Fibroblast of skin of abdomen (primary cell): ENCODE results near the gene STK32A.

Source experiments
- DNase-seq: peaks from one replicate; pipeline ENCODE4 v3.0.0-alpha.2; 2013

STK32A gene

DNA sequence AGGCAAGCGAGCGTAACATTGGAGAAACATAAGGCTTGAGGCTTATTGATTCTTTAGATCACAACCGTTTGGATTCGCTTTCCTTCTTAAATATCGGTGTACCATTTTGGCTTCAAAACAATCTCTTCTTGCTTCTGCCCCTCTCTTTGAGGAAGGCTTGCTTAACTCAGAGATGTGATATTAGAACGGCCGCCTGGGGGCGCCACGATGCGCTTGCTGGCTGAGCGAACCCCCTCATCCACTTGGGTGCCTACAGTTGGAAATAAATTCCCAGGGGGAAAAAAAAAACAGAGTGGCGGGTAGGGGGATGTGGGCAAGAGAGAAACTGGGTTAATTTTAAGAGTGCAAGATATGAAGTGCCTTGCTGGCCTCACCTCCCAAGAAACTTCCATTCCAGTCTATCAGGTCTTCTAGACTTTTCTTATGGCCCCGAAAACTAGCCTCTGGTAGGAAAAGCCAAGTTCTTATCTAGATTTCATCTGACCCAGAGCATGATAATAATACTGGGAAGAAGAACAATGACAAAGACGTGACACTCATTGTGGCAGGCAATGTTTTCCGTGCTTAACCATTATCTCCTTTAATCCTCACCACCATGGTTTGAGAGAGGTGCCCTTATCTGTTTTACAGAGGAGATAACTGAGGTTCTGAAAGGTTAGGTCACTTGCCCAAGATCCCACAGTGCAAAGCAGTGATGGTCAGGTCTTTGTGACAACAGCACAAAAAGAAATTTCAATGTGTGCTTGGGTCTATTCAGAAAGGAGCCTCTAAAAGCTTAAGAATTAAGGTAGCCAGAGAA, 159.2 kb downstream of the STK32A start:
- no peak for DNase-seq

DNA sequence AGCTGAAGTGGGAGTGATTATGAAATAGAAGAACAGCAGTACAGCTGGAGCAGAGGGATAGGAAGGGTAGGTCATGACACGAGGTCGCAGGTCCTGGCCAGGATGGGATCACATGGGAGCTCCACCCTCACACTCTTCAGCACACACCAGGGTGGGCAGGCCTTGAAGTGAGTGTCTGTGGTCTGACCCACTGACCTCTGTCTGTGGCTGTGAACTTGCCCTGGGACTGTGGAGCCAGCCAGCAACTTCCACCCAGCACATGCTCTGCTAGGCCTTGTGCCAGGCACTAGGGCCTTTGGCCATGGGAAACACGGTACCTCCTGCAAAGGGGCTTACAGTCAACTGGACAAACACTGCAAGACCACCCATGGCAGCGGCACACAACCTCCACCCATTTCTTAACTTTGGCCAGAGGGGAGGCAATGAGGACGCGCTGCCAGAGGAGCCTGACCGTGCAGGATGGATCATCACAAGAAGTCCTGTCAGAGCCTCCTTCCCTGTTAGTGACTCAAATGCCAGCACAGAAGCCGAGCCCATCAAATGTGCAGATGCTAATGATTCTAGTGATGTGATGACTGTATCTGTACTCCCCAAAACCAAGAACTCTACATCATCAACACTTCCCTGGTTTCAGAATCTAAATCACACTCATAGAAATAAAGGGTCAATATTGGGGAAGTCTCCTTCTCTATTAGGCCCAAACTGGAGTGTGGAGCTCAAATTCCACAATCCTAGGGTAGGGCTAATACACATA, 161.4 kb downstream of the STK32A start:
- no peak for DNase-seq

DNA sequence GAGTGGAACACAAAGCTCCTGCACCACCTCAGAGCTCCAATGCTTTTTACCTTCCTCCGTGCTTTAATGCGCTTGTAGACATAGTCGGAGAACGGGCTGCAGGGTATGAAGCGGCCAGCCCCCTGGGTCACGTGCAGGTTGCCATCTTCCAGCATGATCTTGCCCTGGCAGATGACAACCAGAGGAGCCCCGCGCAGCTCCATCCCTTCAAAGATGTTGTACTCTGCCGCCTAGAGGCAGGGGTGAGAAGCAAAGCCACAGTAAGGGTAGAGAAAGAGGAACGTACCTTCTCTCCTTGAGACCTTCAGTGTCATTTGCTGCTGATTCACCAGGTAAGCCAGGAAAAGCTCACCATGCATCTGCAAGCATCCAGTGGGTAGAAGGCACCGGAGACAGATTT, 162.8 kb downstream of the STK32A start:
- DNase-seq = no peak

DNA sequence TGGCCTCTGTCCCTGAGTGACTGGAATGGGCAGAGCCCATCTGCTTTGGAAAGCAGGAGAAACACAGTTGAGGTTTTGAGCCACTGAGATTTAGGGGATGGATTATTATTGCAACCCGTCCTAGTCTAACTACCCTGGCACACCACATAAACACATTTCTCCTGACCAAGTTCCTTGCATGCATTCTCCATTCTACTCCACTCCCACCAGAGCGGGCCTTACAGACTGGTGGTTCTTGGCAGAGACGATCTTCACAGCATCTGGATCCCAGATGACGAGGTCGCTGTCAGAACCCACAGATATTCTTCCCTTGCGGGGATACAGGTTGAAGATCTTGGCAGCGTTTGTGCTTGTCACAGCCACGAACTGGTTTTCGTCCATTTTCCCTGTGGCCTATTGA, 164.0 kb downstream of the STK32A start:
- DNase-seq = peak; percentile 81

DNA sequence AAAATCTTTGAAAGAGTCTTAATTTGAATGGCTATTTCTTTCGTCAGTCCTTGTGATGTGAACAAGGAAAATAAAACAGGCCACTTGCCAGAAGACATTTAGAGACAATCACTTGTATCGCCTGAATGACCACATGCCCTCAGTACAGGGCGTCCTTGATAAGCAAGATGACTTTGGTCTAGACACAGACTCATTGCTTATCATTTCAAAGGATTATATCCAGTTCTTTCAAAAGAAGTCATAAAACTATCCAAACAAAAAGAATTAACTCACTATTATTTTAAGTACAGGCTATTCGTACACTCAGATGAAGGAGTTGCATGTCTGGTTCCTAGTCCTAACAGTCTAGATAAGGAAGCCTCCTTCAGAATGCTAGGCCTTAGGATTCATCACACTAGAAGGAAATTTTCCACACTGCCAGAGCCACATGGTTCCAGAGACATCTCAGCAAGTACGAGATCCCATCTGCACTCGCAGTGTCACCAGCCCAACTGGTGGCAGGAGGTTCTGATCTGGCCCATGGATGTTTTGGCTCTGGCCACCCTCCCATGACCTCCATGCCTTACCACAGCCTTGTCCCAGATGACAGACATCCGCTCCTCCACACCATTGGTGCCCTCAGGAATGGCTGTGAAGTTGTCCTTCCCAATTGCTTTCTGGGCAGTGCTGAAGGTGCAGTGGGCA, 165.4 kb downstream of the STK32A start:
- no peak for DNase-seq

DNA sequence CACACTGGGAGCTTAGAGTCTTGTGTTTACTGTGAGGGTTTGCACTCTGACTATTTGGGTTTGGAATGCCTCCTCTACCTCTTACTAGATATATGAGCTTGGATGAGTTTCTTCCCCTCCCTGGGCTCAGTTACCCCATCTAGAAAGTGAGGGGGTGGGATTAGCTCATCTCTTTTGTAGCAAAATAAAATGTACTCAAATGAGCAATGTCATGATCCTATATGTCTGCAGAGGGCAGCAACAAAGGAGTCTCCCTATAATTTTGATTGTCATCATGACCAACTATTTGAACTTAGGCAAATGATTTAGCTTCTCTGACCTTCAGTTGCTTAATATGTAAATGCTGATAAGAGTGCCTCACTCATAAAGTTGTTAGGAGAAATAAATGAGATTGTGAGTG, 166.1 kb downstream of the STK32A start:
- no peak for DNase-seq

DNA sequence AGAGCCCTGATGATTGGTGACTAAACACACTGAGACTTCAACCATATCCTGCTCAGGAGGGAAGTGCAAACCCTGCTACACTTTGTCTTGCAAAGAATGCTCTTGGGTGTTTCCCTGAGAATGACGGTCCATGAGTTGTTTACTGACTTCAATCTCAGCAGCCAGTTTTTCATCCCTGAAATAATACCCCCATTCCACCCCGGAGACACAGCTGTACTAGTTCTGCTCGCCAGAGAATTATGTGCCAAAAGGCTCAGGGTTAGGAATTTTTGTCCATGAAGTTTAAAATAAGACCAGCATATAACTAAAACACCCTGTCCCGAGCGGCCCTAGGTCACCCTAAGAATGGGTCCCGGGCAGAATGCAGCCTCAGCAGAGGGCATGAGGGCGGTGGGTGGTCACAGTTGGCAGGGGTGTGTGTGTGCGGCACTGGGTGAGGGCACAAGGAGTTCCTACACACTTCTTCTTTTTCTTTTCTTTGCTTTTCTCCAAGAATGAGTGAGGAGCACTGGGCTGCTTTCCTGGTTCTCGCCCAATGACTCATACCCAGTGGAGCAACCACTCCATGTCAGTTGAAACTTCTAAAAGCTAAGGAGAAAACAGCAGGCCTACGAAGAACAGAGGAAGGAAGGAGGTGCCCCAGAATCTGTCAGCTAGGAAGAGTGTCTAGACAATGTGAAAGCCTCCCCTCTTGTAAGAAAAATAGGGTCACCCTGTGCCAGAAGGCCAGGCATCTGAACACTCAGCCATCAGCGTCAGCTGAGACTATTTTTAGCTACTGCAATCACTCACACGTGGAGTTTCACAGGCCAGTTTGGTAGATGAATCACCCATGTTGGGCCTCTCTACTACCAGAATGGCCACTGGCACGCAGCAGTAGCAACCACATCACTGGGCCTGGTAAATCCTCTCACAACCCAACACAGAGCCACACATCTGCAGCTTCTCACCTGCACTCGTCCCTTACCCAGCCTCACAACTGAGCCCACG, 169.1 kb downstream of the STK32A start:
- DNase-seq = peak; percentile 96

DNA sequence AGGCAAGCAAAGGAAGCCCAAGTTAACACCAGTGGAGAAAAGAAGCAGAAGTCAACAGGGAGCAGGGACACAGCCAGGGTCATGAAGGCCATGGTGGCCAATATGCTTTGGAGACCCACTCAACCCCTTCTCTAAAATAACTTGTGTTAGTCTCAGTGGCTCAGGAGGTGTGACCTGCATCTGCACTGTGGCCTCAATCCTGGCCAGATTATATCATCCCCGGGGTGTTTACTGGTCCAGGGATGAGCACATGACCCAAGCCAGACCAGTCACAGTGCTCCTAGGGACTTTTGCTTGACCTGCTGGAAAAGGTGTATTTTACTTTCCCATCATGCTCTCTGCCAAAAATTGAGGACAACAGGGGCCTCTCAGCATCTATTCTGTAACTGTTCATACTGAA, 169.9 kb downstream of the STK32A start:
- no peak for DNase-seq

DNA sequence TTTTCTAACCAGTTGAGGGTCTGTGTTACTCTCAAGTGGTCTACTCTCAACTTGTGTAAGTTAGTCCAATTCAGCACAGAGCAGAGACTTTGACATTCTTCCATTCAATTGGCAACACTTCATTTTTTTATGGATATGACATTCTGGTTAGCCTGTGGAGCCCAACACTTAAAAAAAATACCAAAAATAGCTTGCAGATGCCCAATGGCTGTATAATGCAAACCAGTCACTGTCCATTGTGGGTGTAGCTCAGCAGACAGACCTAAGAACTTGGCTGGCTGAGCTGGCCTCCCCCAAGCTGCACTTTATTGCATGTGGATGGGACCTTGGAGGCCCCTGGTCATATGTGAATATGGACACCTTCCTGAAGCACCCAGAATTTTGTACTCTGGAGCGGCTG, 171.8 kb downstream of the STK32A start:
- peak; percentile 12 for DNase-seq

DNA sequence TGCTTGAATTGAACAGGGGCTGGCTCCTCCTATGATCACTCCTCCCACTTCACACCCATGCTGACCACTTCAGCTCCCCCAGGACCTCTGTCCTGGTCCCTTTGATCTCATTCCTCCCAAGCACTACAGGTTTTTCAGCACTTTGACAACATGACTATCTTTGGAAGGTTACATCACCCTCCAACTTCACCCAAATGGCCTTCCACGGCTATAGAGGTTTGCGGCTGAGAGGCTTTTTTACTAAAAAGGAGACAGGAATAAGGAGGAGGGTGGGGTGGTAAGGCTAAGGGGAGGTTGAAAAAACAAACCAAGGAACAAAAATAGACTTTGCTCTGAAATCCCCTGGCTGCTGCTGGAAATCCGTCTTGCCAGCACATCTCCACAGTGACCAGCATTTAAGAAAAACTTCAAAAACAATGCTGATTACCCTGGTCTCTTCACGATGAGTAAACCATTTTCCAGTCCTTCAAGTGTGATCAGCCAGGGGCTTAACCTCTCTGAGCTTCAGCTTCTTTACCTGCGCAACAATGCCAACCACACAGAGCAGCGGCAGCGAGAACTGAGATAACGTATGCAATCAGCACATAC, 172.4 kb downstream of the STK32A start:
- peak; percentile 29 for DNase-seq

DNA sequence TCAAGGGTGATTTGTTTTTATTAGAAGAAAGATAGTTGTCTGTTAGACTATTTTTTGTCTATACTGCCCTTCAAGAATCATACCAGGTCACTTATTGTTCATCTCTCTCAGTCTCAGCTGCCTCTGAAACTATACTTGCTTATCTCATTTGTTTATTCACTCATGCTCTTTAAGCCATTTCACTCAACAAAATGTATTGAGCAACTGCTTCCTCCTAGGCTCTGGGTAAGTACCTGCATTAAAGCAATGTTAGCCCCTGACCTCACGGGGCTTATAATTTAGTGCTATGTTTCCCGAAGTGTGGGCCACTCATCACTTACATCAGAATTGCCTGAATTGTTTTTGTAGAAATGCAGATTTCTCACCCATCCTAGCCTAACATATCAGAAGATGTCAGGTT, 174.2 kb downstream of the STK32A start:
- DNase-seq = no peak

DNA sequence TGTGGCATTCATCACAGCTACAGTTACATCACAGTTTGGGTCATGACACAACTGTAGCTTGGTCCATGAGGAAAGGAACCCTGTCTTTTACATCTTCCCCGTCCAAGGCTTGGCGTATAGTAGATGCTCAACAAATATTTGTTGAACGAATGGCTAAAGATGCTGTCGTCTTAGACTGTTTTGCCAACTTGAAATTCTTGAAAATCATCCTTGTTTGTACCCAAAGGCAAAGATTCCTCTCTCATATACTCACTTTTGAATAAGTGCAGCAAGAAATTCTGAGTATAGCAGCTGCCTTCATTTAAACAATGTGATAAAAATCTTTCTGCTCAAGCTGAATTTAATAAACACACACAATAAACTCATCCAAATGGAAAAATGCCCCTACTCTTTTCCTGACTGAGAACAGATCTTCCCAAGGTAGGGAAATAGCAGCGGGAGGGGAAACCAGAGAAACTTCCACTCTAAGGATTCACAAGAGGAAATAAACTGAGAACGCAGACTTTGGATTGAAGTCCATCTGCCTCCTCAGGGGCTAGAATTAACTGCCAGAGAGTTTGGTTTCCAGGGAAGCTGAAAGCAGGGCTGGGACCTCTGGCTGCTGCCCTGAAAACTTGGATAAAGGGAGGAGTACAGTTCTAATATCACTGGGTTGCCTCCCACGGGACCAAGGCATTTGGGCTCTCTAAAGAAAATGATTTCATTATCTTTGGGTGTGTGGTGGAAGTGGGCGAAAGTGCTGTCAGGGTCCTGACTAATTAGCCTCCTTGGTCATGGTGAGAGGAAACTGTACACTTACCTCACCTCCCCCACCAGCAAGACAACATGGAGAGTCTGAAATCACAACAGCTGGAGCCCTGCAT, 175.9 kb downstream of the STK32A start:
- DNase-seq = no peak

DNA sequence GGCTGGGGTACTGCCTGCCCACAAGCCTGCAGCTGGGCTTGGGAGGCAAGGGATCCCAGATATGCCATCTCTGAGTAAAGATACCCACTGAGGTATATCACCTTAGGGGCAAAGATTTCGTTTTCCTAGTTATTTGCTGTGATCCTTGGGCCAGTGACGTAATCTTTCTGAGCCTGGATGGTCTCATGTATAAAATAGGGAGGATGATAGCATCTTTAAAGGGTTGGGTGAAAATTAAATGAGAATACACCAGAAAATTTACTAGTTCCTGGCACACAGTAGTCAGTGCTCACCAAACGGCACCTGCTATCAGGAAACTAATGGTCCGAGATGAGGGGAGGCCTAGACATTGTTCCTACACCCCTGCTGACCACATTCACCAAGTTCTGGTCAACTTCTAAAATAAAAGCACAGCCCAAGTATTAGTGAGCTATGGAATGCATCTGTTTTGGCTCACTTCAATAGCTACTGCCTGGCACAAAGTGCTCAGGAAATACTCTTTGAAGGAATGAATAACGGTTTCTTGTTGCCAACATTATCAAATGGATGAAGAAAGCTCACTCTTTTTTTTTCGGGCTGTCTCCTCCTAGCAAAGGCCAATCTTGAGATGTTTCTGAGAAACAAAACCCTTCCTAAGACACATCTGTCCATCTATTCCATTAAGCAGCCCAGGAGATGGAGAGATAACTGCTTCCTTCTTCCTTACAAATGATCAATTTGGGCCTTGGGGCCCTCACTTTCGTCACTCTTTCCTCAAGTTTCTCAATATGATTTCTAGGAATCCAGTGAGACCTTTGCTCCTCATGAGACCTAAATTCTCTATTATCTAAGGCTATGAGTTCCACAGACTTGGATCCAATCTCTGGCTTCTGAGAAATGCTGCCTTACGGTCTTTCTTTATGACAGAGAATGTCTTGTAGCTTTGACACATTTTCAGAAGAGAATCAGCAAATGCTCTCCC, 176.8 kb downstream of the STK32A start:
- DNase-seq = no peak

DNA sequence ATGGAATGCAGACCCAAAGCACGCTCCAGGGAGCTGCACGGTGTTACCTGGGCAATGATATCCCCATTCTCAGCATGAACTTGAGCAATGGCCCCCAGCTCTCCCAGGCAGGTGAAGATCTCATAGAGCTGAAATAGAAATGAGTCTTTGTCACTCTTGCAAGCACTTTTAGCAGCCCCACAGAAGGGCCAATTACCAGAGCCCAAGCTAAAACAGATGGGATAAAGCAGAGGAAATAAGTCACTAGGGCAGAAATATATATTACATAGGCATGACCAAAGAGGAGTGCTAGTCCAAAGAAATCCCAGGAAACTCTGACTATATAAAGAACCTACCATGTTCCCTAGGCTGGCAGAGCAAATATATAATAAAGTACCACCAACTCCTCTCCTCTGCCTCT, 177.7 kb downstream of the STK32A start:
- DNase-seq = no peak

DNA sequence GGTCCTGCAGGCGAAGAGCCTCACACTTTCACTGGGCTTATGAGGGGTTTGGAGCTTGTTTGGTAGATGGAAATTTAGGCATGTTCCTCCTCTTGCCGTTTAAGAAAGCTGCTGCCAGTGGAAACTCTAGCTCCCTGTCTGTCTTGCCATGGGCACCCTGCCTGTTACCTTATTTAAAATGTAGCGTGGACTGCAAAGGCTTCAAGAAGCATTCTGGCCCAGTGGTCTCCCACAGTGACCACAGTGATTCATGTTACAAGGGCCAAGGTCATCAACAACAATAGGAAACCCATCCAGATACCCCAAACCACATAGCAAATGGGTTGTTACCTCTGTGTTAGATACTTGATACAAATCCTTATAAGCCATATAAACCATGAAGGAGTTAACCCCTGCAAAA, 178.4 kb downstream of the STK32A start:
- DNase-seq = no peak

DNA sequence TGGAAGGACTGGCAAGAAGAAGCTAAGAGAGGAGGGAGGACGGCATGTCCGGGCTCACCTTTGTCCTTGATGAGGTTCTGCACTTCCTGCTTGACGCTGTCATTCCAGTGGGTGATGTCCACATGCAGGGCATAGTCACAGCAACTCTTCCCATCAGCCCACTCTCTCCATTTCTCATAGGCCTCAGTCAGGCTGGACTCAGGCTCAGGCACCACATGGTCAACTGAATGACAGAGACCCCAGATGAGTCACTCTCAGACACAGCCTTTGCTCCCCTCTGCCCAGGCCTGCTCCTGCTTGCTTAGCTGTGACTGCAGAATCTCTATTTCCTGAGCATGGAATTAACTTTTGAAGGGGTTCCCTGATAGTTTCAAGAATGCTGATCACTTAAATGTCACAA, 180.8 kb downstream of the STK32A start:
- DNase-seq = no peak

DNA sequence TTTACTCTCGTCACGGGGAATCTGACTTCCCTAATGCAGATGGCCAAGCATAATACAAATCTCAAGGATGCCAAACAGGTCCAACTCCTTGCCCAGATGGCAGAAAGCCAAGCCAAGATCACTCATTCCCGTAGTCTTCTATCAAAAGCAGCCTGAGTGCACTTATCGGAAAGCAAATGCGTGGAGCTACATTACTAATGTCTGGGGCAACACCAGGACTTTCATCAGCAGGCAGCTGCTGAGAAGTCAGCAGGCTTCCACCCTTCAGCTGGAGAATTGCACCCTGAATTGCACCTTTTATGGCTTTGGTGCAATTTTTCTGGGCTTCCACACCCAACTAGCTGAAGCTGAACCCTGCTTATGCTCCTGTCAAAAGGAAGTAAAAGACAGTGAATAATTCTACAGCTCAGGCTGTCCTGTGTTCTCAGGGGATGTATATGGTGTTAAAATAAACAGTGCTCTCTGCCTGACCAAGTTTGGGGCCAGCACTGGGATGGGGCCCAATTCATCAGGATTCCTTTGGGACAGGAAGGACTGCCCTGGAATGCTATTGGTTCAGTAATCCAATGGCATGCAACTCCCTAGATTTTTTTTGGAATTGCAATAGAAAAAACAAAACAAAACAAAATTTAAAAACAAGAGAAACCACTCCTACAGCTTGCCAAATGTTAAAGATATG, 182.4 kb downstream of the STK32A start:
- DNase-seq = peak; percentile 28

DNA sequence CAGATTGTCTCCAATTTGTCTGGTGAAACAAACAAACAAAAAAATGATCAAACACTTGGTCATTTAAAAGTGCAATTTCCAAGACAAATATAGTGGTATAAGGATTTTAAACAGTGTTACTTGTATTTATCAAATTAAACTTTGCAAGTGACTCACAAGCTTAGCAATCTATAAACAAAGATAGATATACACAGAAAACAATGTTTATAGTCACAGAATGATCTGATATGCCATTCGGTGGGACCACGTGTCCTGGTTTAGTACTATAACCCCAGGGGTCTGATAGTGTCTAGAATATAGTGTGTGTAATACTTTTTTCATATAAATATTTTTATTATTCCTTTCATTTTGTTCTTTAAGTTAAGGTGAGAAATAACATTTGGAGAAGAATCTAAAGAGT, 183.8 kb downstream of the STK32A start:
- no peak for DNase-seq
